Gastroesophageal sphincter (tissue), 4 donors: ENCODE results near the gene BOC. TPM values are rescaled to one million over a fixed set of nuclear protein-coding genes. Genes with fewer than 3 reads are reported as not detected.
A peak's percentile ranks its signal among the peaks of the same experiment; 100 is the strongest.

Experiments used
- ATAC-seq: fragments of 150-250 bp; one replicate; pipeline ENCODE4 v1.9.1; 2016; ENCODE audit warnings: mild to moderate bottlenecking, moderate library complexity
- H3K27ac ChIP-seq, 4 donors: fragments of 200-600 bp; sonication (generic) in 3 of 4; 1 replicate in 3 of 4; 2 replicates in 1 of 4; pipeline ENCODE4 v1.5.1; 2016 to 2019
- H3K27me3 ChIP-seq: fragments of 200-600 bp; sonication (generic); one replicate; pipeline ENCODE4 v1.5.1; 2019
- H3K36me3 ChIP-seq, 2 donors: fragments of 200-600 bp; sonication (generic); one replicate each; pipeline ENCODE4 v1.5.1; 2019; ENCODE audit warnings: control low read depth in 1 of 2
- H3K4me1 ChIP-seq, 3 donors: fragments of 200-600 bp; sonication (generic); 1 replicate in 2 of 3; 2 replicates in 1 of 3; pipeline ENCODE4 v1.5.1; 2016 to 2019; ENCODE audit warnings: control low read depth in 2 of 3
- H3K4me3 ChIP-seq, 2 donors: fragments of 200-600 bp; sonication (generic); one replicate each; pipeline ENCODE4 v1.5.1; 2019; ENCODE audit warnings: mild to moderate bottlenecking in 1 of 2, moderate library complexity in 1 of 2
- H3K9me3 ChIP-seq, 3 donors: fragments of 200-600 bp; sonication (generic); one replicate each; pipeline ENCODE4 v1.5.1; 2017 to 2019; ENCODE audit warnings: control low read depth in 2 of 3
- EP300 ChIP-seq: sonication (generic); formaldehyde crosslinking; IDR thresholded peaks from one replicate; pipeline ENCODE4 v1.6.1; 2017; ENCODE audit warnings: antibody characterized with exemption, mild to moderate bottlenecking
- POLR2A ChIP-seq, 2 donors: fragments of 450-650 bp; IDR thresholded peaks; one replicate each; pipeline ENCODE4 v1.6.1; 2017; ENCODE audit warnings: antibody characterized with exemption in 2 of 2, mild to moderate bottlenecking in 2 of 2, moderate library complexity in 1 of 2
- POLR2AphosphoS5 ChIP-seq: sonication (generic); formaldehyde crosslinking; IDR thresholded peaks from one replicate; pipeline ENCODE4 v1.6.1; 2017; ENCODE audit warnings: antibody characterized with exemption
- WGBS, 2 donors: methylation state at CpG; one replicate each; pipeline ENCODE4 v1.1.5; 2018; ENCODE audit warnings: low coverage in 1 of 2; 5-methylcytosine and 5-hydroxymethylcytosine counted together
- total RNA-seq, 4 donors: library from RNA; depleted of rRNA; stranded (reverse); fragments of >200 nt; gene quantifications; one replicate each; pipeline ENCODE4 v1.1.0, GENCODE V29; 2016
- TF ChIP-seq, protein P1 (sequence below), 4 experiments: fragments of 200-600 bp in 2 of 4; fragments of 450-650 bp in 2 of 4; sonication (generic) in 1 of 4; IDR thresholded peaks; one replicate each; pipeline ENCODE4 v1.5.1; 2017 to 2019; ENCODE audit warnings: antibody characterized with exemption in 4 of 4, mild to moderate bottlenecking in 2 of 4, moderate library complexity in 2 of 4

BOC gene, protein sequence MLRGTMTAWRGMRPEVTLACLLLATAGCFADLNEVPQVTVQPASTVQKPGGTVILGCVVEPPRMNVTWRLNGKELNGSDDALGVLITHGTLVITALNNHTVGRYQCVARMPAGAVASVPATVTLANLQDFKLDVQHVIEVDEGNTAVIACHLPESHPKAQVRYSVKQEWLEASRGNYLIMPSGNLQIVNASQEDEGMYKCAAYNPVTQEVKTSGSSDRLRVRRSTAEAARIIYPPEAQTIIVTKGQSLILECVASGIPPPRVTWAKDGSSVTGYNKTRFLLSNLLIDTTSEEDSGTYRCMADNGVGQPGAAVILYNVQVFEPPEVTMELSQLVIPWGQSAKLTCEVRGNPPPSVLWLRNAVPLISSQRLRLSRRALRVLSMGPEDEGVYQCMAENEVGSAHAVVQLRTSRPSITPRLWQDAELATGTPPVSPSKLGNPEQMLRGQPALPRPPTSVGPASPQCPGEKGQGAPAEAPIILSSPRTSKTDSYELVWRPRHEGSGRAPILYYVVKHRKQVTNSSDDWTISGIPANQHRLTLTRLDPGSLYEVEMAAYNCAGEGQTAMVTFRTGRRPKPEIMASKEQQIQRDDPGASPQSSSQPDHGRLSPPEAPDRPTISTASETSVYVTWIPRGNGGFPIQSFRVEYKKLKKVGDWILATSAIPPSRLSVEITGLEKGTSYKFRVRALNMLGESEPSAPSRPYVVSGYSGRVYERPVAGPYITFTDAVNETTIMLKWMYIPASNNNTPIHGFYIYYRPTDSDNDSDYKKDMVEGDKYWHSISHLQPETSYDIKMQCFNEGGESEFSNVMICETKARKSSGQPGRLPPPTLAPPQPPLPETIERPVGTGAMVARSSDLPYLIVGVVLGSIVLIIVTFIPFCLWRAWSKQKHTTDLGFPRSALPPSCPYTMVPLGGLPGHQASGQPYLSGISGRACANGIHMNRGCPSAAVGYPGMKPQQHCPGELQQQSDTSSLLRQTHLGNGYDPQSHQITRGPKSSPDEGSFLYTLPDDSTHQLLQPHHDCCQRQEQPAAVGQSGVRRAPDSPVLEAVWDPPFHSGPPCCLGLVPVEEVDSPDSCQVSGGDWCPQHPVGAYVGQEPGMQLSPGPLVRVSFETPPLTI
- total RNA-seq: 100 to 1,000 TPM in 1 of 4 donors, 10 to 100 TPM in 3; 41.5 to 130 (median 73.9) TPM

DNA sequence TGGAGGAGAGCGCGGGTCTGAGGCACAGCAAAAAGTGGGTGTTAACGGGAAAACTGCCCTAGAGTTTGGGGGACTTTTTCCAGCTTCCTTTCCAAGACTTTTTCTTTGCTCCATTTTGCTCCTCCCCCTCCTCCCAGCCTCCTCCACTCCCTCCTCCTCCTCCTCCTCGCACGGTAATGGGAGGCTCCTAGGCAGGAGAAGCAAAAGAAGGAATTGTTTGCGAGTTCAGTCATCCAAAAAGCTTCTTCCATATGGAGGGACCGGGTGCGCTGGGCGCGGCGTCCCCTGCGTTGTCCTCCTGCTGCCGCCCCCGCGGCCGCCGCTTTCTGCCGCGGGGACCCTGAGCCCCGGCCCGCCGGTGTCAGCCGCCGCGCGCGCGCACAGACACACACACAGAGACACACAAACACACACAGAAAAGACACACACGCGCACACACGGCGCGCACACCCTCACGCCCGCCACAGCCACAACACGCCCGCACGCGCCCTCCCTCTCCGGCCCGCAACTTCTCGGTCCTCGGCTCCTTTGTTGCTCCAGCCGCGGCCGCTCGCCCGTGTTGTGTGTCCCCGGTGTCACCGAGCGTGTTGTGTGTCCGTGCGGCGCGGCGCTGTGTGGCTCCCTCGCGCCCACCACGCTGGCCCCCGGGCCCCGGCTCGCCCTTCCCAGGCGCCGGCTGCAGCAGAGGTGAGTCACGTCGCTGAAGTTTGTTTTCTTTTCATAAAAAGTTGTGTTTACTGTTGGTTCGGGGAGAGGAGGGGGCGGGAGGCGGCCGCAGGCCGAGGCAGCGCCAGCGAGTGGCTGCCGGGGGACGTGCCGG, at the start of gene BOC:
BOC (plus strand) TSS at position 228 of the 820 bp plus-strand sequence. CDS start 38,246 bp downstream, outside the sequence.
- peaks cover 0 to 54% (median 11%) of the 10 kb centered on the region in 3 donors for H3K4me1 ChIP-seq

DNA sequence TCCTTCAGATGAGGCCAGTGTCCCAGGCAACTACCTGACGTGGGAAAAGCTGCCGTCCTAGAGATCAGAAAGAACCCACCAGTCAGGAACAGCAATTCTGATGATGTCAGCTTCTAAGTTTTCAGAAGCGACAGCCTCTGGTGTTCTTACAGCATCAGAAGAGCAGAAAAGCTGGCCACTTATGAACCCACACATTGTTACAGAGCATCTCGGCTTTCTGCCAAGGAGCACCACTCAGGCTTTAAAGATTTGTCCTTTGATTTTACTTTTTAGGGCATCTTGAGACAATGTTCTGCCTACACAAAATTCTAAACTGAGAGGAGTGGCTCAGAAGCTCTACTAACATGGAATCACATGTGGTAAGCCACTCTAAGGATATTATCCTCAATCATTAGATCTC, 49.7 kb upstream of the BOC start:
- Histone ChIP-seq H3K9me3 (no peaks in the 10 kb centered on the region), H3K36me3 (no peaks in the 10 kb centered on the region), H3K27ac (no peak overlapping the region), H3K4me1 (peaks cover 14 to 50% (median 21%) of the 10 kb centered on the region in 3 donors), H3K4me3 (no peak overlapping the region), H3K27me3 (no peaks in the 10 kb centered on the region)
- ATAC-seq: no peak
- WGBS, 2 donors: 37 to 74% methylated on average over 2 to 3 of the region's 4 CpGs
- no peak for TF ChIP-seq POLR2A (IDR thresholded peaks at IDR 0.05)
- no peak for TF ChIP-seq EP300
- TF ChIP-seq, protein P1, sequence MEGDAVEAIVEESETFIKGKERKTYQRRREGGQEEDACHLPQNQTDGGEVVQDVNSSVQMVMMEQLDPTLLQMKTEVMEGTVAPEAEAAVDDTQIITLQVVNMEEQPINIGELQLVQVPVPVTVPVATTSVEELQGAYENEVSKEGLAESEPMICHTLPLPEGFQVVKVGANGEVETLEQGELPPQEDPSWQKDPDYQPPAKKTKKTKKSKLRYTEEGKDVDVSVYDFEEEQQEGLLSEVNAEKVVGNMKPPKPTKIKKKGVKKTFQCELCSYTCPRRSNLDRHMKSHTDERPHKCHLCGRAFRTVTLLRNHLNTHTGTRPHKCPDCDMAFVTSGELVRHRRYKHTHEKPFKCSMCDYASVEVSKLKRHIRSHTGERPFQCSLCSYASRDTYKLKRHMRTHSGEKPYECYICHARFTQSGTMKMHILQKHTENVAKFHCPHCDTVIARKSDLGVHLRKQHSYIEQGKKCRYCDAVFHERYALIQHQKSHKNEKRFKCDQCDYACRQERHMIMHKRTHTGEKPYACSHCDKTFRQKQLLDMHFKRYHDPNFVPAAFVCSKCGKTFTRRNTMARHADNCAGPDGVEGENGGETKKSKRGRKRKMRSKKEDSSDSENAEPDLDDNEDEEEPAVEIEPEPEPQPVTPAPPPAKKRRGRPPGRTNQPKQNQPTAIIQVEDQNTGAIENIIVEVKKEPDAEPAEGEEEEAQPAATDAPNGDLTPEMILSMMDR (IDR thresholded peaks at IDR 0.05): no peak
- no peak for TF ChIP-seq POLR2AphosphoS5

More for the DNA sequence above, at the start of gene BOC:
- Histone ChIP-seq H3K27ac (peak within 1 kb of the TSS; percentile 87 to 98 (median 92)), H3K4me3 (peak within 1 kb of the TSS; percentile 87 to 92), H3K9me3 (no peaks in the 10 kb centered on the region), H3K36me3 (peaks cover 0 to 5% of the 10 kb centered on the region in 2 donors), H3K27me3 (no peaks in the 10 kb centered on the region)
- WGBS, 2 donors: 0% methylated on average over 14 to 17 of the region's 76 CpGs
- ATAC-seq: peak; percentile 82
- peak; percentile 71 to 75 for TF ChIP-seq POLR2A (IDR thresholded peaks at IDR 0.05)
- TF ChIP-seq POLR2AphosphoS5: peak; percentile 67
- TF ChIP-seq, protein P1 (IDR thresholded peaks at IDR 0.05): peak in 1 of 4 experiments; percentile 23
- TF ChIP-seq EP300: no peak

DNA sequence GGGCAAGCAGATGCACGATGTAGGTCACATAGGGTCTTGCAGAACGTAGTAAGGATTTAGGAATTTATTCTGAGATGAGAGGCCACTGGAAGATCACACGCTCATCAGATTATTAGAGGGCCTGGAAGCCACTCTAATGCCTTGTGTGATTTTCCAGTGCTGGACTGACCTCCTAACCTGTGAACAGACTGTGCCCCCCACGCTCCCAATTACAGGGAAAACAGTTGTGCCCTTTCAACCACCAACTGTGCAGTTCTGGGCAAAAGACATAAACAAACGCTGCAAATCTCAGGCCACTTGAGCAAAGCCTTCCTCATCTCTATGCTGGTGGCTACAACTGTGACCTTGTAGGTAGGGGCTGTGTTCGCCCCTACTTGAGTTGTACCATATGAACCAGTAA, 48.2 kb upstream of the BOC start:
- H3K4me1 ChIP-seq: peaks cover 13 to 50% (median 24%) of the 10 kb centered on the region in 3 donors
- ATAC-seq: no peak
- H3K27ac ChIP-seq: no peak overlapping the region
- TF ChIP-seq EP300 (no peak), POLR2AphosphoS5 (no peak), POLR2A (IDR thresholded peaks at IDR 0.05) (no peak)
- TF ChIP-seq, protein P1 (IDR thresholded peaks at IDR 0.05): no peak
- 84 to 88% methylated on average over 5 to 6 of the region's 6 CpGs for WGBS, 2 donors
- no peaks in the 10 kb centered on the region for H3K36me3 ChIP-seq
- H3K27me3 ChIP-seq: no peaks in the 10 kb centered on the region
- no peaks in the 10 kb centered on the region for H3K9me3 ChIP-seq
- H3K4me3 ChIP-seq: no peak overlapping the region

DNA sequence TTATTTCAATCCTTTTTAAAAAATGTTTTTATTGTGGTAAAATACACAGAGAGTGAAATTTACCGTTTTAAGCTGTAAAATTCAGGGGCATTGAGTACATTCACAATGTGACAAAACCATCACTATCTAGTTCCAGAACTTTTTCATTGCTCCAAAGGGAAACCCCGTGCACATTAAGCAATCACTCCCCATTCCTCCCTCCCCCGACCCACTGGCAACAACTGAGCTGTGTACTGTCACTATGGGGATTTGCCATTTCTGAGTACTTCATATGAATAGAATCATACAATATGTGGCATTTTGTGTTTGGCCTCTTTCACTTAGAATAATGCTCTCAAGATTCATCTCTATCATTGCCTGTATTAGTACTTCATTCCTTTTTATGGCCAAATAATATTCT, 45.5 kb upstream of the BOC start:
- WGBS, 2 donors: 44 to 45% methylated on average over 3 of the region's 3 CpGs
- Histone ChIP-seq H3K36me3 (no peaks in the 10 kb centered on the region), H3K4me3 (no peak overlapping the region), H3K27ac (peak overlapping the region; percentile 36 to 85 (median 84)), H3K9me3 (no peaks in the 10 kb centered on the region), H3K27me3 (no peaks in the 10 kb centered on the region), H3K4me1 (peaks cover 14 to 59% (median 27%) of the 10 kb centered on the region in 3 donors)
- TF ChIP-seq POLR2AphosphoS5 (no peak), POLR2A (IDR thresholded peaks at IDR 0.05) (no peak), EP300 (no peak)
- TF ChIP-seq, protein P1 (IDR thresholded peaks at IDR 0.05): no peak
- ATAC-seq: peak; percentile 52
